Measurements from ENCODE around the gene OTULIN.

DNA sequence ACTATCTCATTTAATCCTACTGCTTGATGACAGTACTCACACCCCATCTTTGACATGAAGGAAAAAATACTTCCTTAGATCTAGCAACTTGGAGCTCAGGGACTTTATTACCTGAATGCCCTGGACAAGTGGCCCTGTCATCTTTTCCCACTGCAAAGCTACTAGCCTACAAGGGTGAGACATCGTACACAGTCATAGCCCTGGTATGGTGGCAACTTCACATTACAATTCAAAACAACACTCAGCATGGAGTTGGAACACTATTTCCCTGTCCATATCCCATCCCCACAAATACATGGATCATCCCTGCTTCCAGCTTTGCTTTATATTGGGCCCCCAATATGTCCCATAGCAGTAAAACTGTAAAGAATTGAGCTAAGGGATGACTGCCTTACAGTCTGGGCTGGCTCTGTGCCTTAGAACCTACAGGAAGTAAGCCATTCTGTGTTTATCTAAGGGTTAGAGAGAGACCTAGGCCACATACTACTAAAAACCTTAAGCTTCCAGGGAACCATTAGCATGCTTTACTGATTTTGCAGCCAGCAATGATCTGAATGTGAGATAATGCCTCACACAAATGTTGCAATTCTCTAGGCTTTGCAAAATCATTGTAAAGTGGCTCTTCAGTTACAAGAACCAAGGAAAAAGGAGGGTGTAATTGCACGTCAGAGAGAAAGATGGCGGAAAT, 55.9 kb downstream of the OTULIN start:
- TF ChIP-seq, protein P1, sequence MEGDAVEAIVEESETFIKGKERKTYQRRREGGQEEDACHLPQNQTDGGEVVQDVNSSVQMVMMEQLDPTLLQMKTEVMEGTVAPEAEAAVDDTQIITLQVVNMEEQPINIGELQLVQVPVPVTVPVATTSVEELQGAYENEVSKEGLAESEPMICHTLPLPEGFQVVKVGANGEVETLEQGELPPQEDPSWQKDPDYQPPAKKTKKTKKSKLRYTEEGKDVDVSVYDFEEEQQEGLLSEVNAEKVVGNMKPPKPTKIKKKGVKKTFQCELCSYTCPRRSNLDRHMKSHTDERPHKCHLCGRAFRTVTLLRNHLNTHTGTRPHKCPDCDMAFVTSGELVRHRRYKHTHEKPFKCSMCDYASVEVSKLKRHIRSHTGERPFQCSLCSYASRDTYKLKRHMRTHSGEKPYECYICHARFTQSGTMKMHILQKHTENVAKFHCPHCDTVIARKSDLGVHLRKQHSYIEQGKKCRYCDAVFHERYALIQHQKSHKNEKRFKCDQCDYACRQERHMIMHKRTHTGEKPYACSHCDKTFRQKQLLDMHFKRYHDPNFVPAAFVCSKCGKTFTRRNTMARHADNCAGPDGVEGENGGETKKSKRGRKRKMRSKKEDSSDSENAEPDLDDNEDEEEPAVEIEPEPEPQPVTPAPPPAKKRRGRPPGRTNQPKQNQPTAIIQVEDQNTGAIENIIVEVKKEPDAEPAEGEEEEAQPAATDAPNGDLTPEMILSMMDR (IDR thresholded peaks at IDR 0.05; ENCODE audit: insufficient read depth, low read length), result no peak
- TF ChIP-seq SPI1 (IDR thresholded peaks at IDR 0.05; ENCODE audit: borderline replicate concordance, low read depth) (no peak), POLR2AphosphoS5 (IDR thresholded peaks at IDR 0.05; ENCODE audit: low read depth) (no peak)

Measured in HL-60 (cell line).